Activated CD8-positive, alpha-beta memory T cell treated with anti-CD3 and anti-CD28 coated beads, Interleukin-2, amount 50 U/mL, for 4 hours (primary cell): ENCODE data around the gene NSMF.
"Not testable (repeated sequence)": the region's sequence is repeated elsewhere in the genome, so short reads cannot be mapped to it uniquely, and the experiment has no call there.

Experiments
- DNase-seq: peaks from one replicate; pipeline ENCODE4 v3.0.0-alpha.2; 2020

The NSMF gene

DNA sequence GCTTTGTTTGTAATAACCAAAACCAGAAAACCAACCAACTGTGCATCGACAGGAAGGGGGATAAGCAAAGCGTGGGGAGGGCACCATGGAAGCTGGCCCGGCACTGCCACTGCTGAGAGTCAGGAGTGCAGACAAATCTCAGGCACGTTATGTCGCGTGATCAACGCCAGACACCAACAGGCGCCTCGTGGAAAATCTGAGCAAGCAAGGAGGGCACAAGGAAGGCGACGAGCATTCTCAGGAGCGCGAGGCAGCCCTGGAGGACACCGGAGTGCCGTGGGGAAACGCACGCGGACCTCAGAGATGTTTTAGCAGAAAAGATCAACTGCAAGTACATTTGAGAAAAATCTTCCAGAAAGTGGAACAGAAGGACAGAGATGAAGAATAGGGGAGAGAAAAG lies 15.1 kb upstream of the NSMF start:
- DNase-seq, result no peak

DNA sequence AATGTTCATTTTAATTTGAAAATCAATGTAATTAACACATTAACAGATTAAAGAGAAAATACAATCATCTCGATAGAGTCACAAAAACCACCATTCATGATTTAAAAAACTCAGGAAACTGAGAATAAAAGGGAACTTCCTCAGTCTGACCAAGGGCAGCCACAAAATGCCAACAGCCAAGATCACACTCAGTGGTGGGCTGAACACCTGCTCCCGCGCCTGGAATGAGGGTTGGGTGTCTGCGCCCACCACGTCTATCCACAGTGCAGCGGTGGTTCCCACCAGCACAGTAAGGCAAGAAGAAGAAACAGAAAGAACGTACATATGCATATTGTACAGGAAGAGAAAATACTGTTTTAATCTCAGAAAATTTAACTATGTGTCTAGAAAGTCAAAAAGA lies 11.7 kb upstream of the NSMF start:
- no peak for DNase-seq

DNA sequence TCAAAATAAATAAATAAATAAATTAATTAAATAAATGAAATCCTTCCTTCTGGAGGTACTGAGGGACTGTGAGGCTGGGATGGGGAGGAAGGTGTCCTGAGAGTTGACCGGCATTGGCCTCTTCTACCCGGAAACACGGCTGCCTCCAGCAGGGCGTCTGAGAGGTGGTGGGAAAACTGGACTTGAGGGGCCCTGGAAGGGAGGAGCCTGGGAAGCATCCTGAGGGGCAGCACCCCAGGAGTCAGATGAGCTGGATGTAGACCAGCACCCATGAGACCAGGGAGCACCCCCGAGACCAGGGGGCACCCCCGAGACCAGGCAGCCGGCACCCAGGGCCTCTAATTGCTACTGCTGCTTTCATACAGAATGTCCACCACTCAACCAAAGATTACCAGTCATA lies 8.8 kb upstream of the NSMF start:
- no peak for DNase-seq

DNA sequence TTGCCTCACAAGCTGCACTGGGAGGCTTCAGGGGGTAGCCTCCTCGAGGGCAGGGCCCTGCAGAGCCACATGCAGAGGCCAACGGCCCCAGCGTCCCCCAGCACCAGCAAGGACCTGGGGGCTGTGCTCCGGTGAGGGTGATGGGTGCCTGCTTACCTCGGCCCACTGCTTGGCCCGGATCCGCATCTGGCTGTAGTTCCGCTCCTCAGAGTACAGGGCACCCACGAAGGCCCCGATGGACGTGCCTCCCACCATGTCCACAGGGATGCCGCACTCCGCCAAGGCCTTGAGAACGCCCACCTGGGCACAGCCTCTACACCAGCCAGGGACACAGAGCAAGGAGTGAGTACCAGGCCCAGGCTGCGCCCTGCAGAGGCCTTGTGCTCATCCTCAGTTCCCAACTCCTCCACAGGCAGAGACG lies 8.0 kb upstream of the NSMF start:
- no peak for DNase-seq

DNA sequence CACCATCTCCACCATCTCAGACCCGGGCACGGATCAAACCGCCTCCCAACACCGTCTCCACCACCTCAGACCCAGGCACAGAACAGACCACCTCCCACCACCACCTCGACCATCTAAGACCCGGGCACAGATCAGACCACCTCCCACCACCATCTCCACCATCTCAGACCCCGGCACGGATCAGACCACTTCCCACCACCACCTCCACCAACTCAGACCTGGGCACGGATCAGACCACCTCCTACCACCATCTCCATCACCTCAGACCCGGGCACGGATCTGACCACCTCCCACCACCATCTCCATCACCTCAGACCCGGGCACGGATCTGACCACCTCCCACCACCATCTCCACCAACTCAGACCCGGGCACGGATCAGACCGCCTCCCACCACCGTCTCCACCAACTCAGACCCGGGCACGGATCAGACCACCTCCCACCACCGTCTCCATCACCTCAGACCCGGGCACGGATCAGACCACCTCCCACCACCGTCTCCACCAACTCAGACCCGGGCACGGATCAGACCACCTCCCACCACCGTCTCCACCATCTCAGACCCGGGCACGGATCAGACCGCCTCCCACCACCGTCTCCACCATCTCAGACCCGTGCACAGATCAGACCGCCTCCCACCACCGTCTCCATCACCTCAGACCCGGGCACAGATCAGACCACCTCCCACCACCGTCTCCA lies 7.4 kb upstream of the NSMF start:
- not testable (repeated sequence) for DNase-seq

DNA sequence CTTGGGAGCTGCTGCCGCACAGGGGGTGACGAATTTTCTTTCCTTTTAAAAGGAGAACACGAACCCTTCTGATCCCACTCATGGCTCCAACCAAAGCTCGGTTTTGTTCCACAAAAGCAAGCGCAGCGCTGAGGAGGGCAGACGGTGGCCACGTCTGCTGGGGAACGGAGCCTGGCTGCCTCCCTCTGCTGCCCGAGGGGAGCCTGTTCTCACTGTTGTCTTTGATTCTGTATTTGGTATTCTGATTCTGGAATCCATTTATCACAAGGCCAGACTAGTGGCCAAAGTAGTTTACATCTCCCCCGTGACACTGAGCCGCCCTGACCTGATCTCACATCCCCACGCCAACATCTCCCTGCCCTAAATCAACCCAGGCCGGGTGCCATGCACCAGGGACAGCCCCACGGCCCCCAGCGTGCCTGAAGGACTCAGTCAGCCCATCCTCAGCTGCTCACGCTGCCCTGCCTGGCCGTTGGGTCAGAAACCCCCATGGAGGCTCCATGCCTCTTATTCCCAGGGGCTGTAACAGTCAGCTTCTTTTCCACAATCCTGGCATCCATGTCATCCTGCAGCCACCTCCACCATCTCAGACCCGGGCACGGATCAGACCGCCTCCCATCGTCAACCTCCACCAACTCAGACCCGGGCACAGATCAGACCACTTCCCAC lies 6.7 kb upstream of the NSMF start:
- DNase-seq, result no peak

DNA sequence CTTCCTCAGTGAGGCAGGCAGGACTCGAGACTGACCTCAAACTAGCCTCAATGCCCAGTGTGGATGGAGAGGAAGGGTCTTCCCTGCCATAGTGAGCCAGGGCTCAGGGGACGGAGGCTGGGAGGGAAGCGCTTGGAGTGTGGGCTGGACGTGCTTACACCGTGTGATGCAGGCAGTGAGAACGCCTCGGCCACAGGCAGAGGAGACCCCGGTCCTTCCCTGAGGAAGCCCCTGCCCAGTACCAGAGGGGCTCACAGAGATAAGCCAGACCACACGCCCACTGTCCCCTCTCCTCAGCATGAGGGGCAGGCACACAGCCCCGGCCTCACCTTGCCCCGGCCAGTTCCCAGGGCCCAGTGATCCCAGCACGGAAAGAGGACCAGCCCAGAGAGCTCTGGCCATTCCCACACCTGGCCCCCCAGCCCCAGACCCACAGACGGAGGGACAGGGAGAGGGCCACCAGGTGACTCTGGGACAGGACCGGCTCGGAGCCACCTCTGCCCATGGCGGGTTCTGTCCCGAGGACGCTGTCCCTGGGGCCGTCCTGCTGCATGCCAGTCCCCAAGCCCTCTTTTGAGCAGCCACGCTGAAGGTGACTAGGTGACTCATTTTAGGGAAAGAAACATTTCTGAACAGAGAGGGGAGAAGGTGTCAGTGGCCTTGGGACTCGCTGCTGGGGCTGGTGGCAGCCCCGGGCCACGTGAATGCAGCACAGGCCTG lies 6.0 kb upstream of the NSMF start:
- DNase-seq, result no peak

DNA sequence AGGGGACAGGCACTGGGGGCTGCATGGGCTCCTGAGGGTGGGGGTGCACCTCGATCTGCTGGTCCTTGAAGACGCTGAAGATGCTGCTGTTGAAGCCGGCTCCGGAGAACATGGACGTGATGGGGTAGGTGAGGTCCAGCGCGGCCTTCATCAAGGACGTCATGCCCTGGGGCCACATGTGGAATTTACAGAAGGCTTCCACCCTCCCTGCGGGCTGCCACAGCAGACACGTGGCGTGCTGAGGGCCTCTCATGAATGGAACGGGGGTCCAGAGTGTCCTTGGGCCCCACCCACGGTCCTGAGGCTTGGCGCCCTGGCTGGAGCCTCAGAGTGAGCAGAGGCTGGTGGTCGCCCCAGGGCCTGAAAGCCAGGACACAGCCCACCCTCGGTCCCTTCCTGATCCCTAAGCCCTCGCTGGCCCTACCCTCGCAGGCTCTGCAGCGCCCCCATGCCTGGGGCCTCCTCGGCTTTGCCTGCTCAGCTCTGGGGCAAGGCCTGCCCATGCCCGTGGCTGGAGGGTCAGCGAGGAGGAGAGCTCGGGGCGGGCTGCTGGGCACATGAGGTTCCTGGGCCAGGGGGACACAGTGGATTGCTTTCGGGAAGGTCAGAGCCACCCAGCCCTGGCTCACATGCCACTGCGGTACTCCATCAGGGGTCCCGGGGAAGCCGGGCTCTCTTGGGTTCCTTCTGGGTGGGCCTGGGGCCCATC lies 5.3 kb upstream of the NSMF start:
- no peak for DNase-seq

DNA sequence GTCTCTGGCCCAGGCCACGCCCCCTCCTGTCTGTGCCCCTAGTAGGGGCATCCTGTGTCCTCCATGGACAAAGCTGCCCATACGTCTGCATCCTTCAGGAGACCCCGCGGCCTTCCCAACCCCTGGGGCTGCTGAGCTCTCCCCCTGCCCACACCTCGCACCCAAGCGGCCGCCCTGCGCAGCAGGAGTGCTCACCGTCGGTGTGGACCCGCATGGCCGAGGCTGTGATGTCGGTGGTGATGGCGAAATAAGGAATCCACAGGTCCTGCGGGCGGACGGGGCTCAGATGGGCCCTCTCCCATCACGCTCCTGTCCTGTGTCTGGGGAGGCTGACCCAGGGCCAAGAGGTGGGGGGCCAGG lies 4.8 kb upstream of the NSMF start:
- DNase-seq, result no peak

DNA sequence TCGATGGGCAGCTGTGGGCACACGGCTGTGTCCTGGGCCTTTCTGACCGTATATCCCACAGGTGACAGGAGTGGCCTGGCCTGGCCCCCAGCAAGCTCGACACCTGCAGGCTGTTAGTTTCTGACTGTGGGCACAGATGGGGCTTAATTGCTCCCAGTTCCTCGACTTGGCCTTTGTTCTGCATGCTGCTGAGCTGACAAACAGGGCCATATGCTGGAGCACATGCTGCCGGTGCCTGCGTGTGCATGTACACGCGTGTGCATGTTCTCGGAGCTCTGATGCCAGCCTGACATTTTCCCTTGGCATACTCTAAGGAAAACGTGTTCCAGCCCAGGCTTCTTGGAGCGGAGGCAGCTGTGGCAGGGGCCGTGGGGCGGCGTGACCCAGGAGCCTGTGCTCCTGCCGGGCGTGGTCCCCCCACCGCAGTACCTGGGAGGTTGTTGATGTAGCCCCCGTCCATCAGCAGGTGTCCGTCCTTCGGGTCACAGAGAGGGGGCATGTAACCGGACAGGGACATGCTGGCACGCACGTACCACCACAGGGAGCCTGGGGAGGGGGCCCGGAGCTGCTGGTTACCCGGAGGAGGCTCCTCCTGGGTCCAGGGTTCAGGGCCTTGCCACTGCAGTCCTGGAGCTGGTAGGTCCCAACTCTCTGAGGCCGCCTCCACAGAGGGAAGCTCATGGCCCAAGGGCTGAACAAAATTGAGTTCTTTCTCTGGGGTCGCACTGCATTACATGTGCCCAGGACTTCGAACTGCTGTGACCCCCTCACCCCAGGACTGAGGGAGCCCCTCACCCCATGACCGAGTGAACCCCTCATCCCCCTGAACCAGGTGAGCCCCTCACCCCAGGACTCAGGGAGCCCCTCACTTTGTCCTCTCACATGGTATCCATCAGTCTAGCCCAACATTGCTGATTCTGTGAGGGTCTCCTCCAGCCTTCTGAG lies 4.1 kb upstream of the NSMF start:
- no peak for DNase-seq

DNA sequence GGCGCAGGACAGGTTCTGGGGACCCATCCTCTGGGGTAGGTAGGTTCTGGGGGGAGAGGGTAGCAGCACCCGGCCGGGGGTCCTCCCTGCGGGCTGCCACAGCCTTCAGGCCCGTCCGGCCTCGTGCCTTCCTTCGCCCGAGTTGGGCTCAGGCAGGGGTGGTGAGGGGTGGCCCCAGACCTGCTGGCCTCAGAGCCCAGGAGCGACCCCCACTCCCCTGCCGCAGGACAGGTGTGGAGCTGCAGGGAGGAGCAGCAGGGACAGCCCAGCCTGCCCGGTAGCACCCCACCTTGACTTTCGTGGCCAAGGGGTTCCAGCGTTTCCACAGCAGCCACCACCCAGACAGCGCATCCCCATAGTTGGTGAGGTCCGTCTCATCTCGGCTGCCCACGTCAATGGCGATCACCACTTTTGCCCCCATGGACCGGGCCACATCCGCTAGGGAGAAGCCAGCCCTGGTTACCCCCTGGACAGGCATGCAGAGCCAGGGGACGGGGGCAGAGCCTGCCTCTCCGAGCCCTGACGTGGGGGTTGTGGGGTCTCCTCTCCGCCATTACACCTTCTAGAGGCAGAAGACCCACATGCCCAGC lies 3.4 kb upstream of the NSMF start:
- no peak for DNase-seq

DNA sequence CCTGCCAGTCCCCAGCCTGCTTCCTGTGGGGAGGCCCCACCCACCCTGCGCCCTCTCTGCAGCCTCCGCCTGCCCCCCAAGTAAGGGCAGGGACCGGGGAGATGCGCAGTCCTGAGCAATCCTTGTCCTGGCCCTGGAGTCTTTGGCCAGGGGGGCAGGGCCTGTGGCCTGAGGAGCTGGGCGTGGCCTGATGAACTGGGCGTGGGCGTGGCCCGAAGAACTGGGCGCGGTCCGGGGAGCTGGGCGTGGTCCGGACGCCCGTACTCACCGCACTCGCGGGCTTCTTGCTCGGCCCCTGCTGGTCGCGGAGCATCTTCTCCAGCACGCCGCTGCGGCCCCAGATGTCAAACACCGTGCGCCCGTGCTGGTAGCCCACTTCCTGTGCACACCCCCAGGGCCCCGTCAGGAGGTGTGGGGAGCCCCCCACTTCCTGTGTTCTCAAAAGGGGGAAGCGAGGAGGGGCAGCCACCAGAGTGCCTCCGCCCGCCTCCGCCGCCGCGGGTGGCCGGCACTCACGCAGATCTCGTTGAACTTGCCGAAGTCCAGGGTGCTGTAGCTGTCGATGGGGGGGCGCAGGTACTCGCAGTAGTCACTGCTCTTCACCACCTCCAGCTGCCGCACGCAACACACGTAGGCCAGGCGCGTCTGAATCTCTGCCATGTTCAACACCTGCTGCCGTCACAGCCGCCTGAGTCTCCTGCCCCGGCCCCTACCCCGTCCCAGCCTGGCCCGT lies 2.7 kb upstream of the NSMF start:
- DNase-seq, result peak; percentile 75

DNA sequence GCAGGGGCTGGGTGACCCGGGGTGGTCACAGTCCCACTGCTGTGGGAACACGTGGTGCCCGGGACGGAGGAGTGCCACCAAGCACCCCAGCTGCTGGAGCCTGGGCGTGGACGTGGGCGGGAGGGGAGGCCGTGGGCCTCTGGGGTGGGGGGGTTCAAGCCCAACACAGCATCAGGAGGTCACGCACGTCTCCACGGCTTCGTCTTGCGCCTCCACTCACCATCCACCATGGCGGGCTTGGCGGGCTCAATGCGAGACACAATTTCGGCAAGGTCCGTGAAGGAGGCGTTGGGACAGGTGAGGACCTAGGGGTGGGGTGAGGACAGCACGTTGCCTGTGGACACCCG lies 2.2 kb upstream of the NSMF start:
- no peak for DNase-seq

DNA sequence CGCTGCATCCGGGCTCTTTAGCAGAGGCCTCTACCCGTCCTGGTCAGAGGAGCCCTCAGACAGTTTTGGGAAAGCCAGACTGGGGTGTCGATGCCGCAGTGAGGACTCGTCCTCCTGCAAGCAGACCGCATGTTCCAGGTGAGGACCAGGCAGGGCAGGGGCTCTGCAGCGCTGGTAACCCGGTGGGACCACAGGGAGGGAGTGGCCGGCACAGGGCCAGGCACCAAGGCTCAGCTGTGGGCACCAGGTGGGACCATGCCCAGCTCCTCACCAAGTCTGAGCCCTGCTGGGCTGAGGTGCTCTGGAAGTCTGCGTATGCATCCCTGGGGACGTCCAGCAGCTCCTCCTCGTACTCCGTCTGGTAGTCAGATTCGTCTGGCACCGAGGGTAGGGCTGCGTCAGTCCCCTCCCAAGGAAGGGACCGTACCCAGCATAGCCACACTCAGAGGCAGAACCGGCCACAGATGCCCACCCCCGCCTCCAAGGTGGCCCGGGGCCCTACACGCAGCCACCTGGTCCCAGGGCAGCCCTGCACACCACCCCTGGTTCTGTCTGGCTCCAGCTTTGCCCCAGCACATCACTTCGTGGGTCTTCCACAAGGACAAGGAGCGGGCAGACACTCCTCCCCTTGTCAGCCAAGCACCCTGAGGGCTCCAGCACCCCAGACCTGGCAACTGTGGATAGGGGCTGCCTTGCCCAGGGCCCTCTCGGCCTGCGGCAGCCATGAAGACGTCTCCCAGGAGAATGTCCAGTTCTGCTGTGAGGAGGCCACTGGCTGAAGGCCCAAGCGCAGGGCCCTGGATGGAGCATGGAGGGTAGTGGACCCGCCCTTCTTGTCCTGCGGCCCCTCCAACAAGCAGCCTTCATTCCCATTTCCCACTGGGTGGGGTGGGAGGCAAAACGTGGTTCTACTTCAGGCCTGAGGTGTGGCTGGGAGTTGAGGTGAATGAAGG lies 1.5 kb upstream of the NSMF start:
- DNase-seq, result peak; percentile 21

DNA sequence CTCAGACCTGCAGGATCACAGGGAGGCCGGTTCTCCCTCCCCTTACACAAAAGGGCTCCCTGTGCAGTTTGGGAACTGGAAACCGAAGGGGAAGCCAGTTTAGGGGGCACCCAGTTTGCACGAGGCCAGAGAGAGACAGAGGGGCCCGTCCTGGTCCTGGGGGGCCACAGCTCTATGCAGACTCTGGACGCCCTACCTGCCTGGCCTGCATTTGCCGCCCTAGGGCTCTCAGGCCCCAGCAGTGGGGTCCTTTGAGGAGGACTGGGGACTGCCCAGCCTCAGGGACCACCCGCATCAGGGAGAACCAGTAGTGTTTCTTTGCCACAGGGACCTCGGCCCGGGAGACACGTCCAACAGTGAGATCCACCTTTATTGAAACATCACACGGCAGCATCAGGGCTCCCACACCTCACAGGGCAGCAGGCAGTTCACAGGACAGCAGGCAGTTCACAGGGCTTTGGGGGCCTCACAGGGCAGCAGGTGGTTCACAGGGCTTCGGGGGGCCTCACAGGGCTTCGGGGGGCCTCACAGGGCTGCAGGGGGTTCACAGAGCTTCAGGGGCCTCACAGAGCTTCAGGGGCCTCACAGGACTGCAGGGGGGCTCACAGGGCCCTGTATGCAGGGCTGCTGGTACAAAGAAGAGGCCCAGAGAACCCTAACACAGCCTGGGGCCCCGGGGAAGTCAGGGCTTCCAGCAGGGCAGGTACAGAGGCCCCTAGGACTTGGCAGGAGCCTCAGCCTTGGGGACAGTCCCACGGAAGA lies 648 bp upstream of the NSMF start:
- DNase-seq, result no peak

DNA sequence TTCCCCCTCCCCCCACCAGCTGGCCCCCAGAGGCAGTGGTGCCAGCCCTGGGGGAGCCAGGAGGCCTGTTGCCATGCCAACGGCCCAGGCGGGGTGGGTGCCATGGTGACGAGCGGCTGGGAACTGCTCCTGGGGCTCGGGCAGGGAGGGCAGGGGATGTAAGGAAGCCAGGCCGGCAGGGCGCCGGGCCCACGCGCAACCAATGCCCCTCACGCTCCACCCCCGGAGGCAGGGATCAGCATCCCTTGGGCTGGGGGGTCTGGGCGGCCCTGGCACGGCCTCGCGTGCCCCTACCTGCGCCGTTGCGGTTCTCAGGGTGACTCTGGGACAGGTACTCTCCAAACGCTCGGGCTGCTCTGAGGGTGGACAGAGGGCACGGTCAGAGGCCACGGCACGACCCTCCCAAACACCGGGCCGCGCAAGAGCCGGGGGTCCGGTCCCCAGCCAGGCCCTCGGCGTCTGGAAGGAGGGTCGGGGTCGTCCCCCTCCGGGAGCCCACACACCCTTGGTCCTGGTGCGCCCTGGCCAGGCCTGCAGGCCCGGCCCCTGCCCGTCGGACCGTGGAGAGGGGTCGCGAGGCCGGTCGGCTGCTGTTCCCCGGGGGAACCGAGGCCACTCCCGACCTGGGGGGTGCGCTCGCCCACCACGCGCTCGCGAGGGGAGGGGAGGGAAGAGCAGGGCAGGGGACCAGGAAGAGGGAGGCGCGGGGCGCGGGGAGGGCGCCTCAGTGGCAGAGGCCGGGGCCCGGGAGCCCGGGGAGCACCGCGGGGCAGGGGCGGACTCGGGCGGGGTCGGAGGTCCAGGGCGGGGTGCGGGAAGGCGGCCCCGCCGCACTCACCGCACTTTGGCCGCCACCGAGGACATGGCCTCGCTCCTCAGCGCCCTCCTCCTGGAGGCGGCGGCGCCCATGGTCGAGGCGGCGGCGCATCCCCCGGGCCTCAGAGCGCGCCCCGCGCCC lies 661 bp downstream of the NSMF start:
- peak; percentile 37 for DNase-seq

DNA sequence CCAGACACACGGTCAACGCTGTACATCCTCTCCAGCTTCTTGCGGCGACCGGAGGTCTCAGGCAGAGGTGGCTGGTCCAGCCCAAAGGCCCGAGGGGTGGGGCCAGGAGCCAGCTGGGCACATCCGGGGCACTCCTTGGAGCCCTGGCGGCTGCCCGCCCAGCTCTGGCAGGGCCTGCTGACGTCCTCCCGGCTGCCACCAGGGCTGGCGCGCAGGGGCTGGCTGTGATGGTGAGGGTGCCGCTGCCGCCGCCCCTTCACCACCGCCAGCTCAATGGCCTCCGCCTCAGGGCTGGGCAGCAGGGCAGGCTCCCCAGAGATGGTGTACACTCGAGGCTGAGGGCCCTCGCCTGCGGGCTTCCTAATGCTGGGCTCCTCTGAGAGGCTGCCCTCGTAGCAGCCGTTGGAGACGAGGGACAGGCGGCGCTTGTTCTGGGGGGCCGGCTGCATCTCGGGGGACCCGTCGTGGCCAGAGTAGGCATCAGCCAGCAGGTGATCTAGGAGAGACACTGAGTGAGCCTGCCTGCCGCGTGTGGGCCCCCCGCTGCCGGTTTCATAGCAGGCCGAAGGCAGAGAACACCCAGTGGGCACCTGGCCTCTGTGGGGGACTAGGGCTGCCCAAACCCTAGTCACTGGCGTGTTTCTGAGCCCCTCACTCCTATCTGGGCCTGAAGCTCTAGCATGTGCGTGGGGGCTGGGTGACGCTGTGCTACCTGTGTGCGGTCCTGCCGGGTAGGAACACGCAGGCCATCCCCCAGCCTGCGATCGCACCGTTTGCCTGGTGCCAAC lies 1.5 kb downstream of the NSMF start:
- DNase-seq, result peak; percentile 17
